Activated T-helper 9 cell treated with anti-CD3 and anti-CD28 coated beads, Interleukin-2, amount 50 U/mL, for 16 hours (primary cell): ENCODE results near the gene BMI1.

ENCODE experiments used
- DNase-seq: peaks from one replicate; pipeline ENCODE4 v3.0.0-alpha.2; 2020; ENCODE audit warnings: low read depth

Gene BMI1

GRCh38 chr10:22319980-22320558 is 830 bp upstream of the BMI1 start:
- no peak for DNase-seq

GRCh38 chr10:22321156-22321923 is 441 bp downstream of the BMI1 start:
- DNase-seq: peak; percentile 57

GRCh38 chr10:22321924-22322640 is 1.2 kb downstream of the BMI1 start:
- DNase-seq: peak; percentile 26

- DNase-seq: no peak
Observed at GRCh38 chr10:22322641-22323160, 1.8 kb downstream of the BMI1 start.

- no peak for DNase-seq
Observed at GRCh38 chr10:22323538-22324305, 2.8 kb downstream of the BMI1 start.

GRCh38 chr10:22324413-22324812 is 3.5 kb downstream of the BMI1 start:
- DNase-seq: no peak

GRCh38 chr10:22324893-22325271 is 4.0 kb downstream of the BMI1 start:
- DNase-seq: no peak

- DNase-seq: peak; percentile 63
Observed at GRCh38 chr10:22325272-22326144, 4.6 kb downstream of the BMI1 start.

- DNase-seq: no peak
Observed at GRCh38 chr10:22326145-22326702, 5.3 kb downstream of the BMI1 start.

- no peak for DNase-seq
Observed at GRCh38 chr10:22329150-22329549, 8.3 kb downstream of the BMI1 start.

GRCh38 chr10:22332116-22332692 is 11.3 kb downstream of the BMI1 start:
- DNase-seq: no peak

GRCh38 chr10:22333167-22333974 is 12.5 kb downstream of the BMI1 start:
- DNase-seq: no peak

- DNase-seq: no peak
Observed at GRCh38 chr10:22333975-22334282, 13.0 kb downstream of the BMI1 start.

- DNase-seq: no peak
Observed at GRCh38 chr10:22334414-22335172, 13.7 kb downstream of the BMI1 start.

GRCh38 chr10:22335173-22335933 is 14.5 kb downstream of the BMI1 start:
- peak; percentile 50 for DNase-seq

- no peak for DNase-seq
Observed at GRCh38 chr10:22338185-22338900, 17.4 kb downstream of the BMI1 start.

GRCh38 chr10:22338931-22339330 is 18.0 kb downstream of the BMI1 start:
- DNase-seq: no peak
